Fibroblast of villous mesenchyme (primary cell): Measurements from ENCODE around the gene VMAC. TPM values are rescaled to one million over a fixed set of nuclear protein-coding genes. Genes with fewer than 3 reads are reported as not detected.
A peak's percentile ranks its signal among the peaks of the same experiment; 100 is the strongest.
"Not testable (repeated sequence)": the region's sequence is repeated elsewhere in the genome, so short reads cannot be mapped to it uniquely, and the experiment has no call there.

ENCODE experiments used
- DNase-seq: peaks from one replicate; pipeline ENCODE4 v3.0.0-alpha.2; 2010; ENCODE audit warnings: low read depth
- H3K4me3 ChIP-seq: 2 replicates; pipeline ENCODE4 v1.5.1; 2011; ENCODE audit warnings: low read depth, mild to moderate bottlenecking, low read length
- CTCF ChIP-seq: IDR thresholded peaks from 2 replicates; pipeline ENCODE4 v1.5.1; 2012; ENCODE audit warnings: low read depth, mild to moderate bottlenecking, low read length; ENCODE audit not compliant: insufficient read depth
- total RNA-seq: library from RNA; depleted of rRNA; stranded (reverse); fragments of >200 nt; gene quantifications from 2 replicates; pipeline ENCODE4 v1.2.3, GENCODE V29; 2012

The VMAC gene
- total RNA-seq, 1 donor, result 5.2 TPM

- no peak overlapping the region for H3K4me3 ChIP-seq
- no peak for DNase-seq
- no peak for TF ChIP-seq CTCF
Measured at GRCh38 chr19:5865772-5866171, 38.9 kb upstream of the VMAC start.

GRCh38 chr19:5867201-5868136 is 37.2 kb upstream of the VMAC start:
- H3K4me3 ChIP-seq, result no peak overlapping the region
- DNase-seq, result no peak
- TF ChIP-seq CTCF, result no peak

DNA sequence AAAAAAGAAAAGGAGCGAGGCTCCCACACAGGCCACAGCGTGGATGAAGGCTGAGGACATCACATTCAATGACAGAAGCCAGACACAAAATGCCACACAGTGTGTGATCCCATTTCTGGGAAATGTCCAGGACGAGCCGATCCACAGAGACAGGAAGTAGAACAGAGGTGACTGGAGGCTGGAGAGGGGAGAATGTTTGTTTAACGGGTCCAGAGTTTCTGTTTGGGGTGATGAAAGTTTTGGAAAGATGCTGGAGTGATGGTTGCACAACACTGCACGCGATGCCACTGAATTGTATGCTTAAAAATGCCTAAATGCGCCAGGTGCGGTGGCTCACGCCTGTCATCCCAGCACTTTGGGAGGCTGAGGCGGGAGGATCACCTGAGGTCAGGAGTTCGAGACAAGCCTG is 33.7 kb upstream of the VMAC start:
- TF ChIP-seq CTCF, result no peak
- no peak overlapping the region for H3K4me3 ChIP-seq
- peak; percentile 60 for DNase-seq

GRCh38 chr19:5873617-5874199 is 31.0 kb upstream of the VMAC start:
- no peak for TF ChIP-seq CTCF
- no peak overlapping the region for H3K4me3 ChIP-seq
- no peak for DNase-seq

DNA sequence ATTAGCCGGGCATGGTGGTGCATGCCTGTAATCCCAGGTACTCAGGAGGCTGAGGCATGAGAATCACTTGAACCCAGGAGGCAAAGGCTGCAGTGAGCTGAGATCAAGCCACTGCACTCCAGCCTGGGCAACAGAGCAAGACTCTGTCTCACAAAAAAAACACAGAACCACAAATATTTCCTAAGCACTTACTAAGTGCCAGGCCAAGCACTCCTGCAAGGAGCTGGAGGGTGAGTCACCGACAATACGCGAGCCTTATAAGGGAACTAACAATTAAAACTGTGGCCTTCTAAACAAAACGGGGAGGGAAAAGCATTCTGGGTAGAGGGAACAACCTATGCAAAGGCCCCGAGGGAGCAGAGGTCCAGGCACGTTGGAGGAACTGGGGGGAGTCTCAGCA is 30.2 kb upstream of the VMAC start:
- DNase-seq, result peak; percentile 20
- not testable (repeated sequence) for H3K4me3 ChIP-seq

GRCh38 chr19:5877427-5877826 is 27.2 kb upstream of the VMAC start:
- no peak for DNase-seq
- no peak for TF ChIP-seq CTCF
- H3K4me3 ChIP-seq, result no peak overlapping the region

- DNase-seq, result no peak
- TF ChIP-seq CTCF, result no peak
- H3K4me3 ChIP-seq, result no peak overlapping the region
Measured at GRCh38 chr19:5877882-5878281, 26.8 kb upstream of the VMAC start.
